GM19372 (cell line): ENCODE measurements around the gene DKK3.

Source experiments
- ATAC-seq: cut with Tn5 transposase; IDR thresholded peaks from one replicate; pipeline ENCODE4 v1.9.1; 2021; ENCODE audit warnings: mild to moderate bottlenecking, low read depth, moderate library complexity; ENCODE audit not compliant: unreplicated experiment

The DKK3 gene

DNA sequence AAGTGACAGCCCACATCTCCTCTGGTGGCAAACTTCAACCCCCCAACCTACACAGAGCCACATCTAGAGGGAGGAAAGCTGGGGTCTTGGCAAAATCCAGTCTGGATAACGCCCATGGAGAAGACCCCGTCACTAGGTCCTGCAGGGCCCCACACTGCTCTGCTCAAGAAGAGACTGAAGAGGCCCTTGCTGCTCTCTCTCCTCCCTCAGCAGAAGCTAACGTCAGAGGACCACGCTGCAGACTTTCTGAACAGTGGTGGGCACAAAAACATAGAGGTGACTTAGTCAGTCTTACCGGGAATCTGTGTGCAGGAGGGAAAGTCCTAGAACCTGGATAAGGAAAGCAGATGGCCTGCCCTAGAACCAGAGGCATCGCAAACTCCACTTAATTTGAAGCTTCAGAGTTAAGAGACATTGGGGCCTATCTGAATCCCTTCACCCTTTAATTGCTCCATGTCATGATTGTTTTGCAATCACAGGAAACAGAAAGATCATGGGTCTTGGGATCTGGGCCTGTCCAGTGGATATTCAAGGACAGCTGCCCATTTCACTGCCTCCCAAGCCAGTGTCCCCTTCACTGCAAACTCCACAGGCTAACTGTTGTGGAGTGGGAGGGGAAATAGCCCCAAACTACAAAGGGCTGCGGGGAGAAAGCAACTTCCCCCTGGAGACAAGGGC is 1.7 kb downstream of the DKK3 start:
- ATAC-seq, result no peak

GRCh38 chr11:12005476-12005875 is 3.0 kb downstream of the DKK3 start:
- no peak for ATAC-seq

- ATAC-seq, result no peak
Measured at GRCh38 chr11:12005061-12005460, 3.4 kb downstream of the DKK3 start.

GRCh38 chr11:12003815-12004214 is 4.6 kb downstream of the DKK3 start:
- ATAC-seq, result no peak

DNA sequence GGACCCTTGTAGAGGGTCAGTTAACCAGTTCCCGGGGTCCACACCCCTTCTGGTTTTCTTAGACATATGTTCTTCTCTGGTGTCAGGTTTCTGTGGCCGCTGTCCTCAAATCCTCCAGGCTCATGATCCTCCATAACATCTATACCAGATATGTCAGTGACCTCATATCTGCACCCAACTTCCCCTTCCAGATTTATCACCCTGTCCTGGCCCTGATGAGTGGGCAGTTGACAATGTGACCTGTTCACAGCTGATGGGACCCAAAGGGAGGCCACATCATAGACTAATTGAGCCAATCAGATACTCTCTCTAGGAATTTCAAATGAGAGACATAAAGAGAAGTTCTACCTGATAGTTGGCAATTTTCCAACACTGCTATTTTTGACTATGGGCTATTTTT is 5.1 kb downstream of the DKK3 start:
- ATAC-seq, result no peak

GRCh38 chr11:12001186-12001585 is 7.2 kb downstream of the DKK3 start:
- no peak for ATAC-seq

- ATAC-seq, result no peak
Measured at GRCh38 chr11:11998091-11998781, 10.2 kb downstream of the DKK3 start.

- ATAC-seq, result no peak
Measured at GRCh38 chr11:11997049-11997322, 11.4 kb downstream of the DKK3 start.

- no peak for ATAC-seq
Measured at GRCh38 chr11:11996321-11997048, 11.9 kb downstream of the DKK3 start.

DNA sequence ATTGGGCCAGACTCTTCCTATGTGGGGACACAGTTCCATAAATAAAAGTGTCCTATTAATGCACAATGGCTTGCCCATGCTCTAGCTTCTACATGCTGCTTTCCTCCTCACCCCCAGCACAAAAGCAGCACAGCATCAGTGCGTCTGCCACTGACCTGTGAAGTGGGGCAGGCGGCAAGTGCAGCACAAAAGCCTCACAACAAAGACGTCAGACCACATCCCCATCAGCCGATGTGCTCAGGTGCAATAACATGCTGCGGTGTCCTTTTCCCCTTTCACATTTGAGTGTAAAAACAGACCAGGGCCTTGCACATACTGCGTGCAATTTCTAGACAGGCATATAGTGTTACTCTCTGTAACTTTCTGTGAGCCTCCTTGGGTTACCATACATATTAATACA is 12.8 kb downstream of the DKK3 start:
- ATAC-seq, result no peak

GRCh38 chr11:11993839-11994238 is 14.6 kb downstream of the DKK3 start:
- no peak for ATAC-seq

DNA sequence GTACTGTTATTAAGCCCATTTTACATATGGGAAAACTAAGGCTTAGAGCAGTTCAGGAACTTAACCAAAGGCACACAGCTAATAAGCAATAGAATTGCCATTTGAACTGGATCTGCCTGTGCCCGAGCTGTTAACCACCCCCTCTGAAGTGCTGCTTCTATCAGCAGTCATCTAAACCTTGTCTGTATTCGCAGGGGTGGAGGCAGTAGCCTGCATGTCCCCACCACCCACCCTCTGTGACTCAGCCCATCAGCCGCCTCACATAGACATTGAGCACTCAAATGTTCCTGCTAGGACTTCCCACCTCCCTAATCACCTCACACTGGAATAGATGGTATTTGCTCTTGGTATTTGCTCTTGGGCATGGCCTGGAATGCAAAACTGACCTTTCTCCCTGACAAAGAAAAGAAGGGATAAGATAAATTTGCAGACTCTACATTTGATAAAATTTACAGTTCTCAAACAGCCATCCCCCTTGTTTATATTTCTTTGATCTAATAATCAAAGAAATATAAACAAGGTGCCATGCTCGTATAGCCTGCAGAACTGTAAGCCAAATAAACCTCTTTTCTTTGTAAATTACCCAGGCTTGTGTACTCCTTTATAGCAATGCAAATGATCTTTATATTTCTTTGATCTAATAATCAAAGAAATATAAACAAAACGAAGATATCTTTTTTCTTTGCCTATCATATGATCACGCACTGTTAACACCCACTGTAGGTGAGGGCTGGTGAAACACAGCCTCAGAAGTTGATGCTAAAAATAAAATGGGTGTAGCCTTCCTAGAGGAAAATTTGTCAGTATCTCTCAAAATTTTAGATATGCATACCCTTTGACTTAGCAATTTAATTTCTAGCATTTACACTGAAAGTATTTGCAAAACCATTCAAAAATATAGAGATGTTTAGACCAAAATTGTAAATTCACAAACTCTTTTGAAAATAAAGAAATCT is 15.9 kb downstream of the DKK3 start:
- no peak for ATAC-seq

GRCh38 chr11:11989774-11990744 is 18.4 kb downstream of the DKK3 start:
- no peak for ATAC-seq

DNA sequence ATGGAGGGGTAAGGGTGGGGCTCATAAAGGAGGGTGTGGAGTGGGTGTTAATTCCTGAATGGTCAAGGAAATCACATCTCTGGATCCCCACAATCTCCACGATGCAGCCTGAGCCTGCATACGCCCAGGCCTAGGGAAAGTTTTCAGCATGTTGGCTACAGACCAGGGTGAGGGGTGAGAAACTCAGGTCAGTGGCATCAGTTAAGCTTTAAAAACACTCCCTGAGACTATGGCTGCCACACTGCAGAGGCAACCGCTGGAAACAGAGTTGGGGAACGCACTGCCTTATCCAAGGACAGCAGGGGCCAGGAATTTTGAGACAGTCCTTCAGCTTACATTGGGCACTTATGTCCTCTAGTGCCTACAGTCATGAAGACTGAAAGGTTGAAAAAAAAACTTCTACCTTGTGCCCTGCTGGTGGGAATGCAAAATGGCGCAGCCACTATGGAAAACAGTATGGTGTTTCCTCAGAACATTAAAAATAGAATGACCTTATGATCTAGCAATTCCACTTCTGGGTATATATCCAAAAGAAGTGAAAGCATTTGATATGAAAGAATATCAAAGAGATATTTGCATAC is 19.7 kb downstream of the DKK3 start:
- no peak for ATAC-seq

GRCh38 chr11:11988099-11988651 is 20.3 kb downstream of the DKK3 start:
- ATAC-seq, result no peak

- ATAC-seq, result no peak
Measured at GRCh38 chr11:11987503-11988022, 20.9 kb downstream of the DKK3 start.

GRCh38 chr11:11985954-11986949 is 22.2 kb downstream of the DKK3 start:
- ATAC-seq, result no peak
